Cardiac fibroblast (primary cell): ENCODE results near the gene RTN4RL1.

Experiments
- DNase-seq, 2 donors: peaks; one replicate each; pipeline versions ENCODE4 v3.0.0 to v3.0.0-alpha.2; 2010; ENCODE audit warnings: low read depth in 2 of 2
- H3K4me3 ChIP-seq, 2 donors: replicated peaks in 1 of 2; 1 replicate in 1 of 2; 2 replicates in 1 of 2; pipeline ENCODE4 v1.5.1; 2011; ENCODE audit warnings: low read depth in 2 of 2, low read length in 2 of 2, mild to moderate bottlenecking in 2 of 2, moderate library complexity in 1 of 2
- CTCF ChIP-seq: IDR thresholded peaks from one replicate; pipeline ENCODE4 v1.5.1; 2011; ENCODE audit warnings: low read depth, mild to moderate bottlenecking, low read length, inconsistent platforms

The RTN4RL1 gene

GRCh38 chr17:1931844-1932579, 93.1 kb downstream of the RTN4RL1 start:
- no peak for DNase-seq

GRCh38 chr17:1930337-1930645, 94.8 kb downstream of the RTN4RL1 start:
- no peak for DNase-seq
- no peak overlapping the region for H3K4me3 ChIP-seq
- no peak for TF ChIP-seq CTCF

More at GRCh38 chr17:1931844-1932579, 93.1 kb downstream of the RTN4RL1 start:
- TF ChIP-seq CTCF: no peak
- H3K4me3 ChIP-seq: no peak overlapping the region

GRCh38 chr17:1928976-1929375, 96.2 kb downstream of the RTN4RL1 start:
- no peak overlapping the region for H3K4me3 ChIP-seq
- no peak for TF ChIP-seq CTCF
- no peak for DNase-seq

- no peak for TF ChIP-seq CTCF
- no peak for DNase-seq
- no peak overlapping the region for H3K4me3 ChIP-seq
Measured at GRCh38 chr17:1920948-1921351, 104.2 kb downstream of the RTN4RL1 start.

- no peak overlapping the region for H3K4me3 ChIP-seq
- DNase-seq: no peak
- TF ChIP-seq CTCF: no peak
Measured at GRCh38 chr17:1919201-1919600, 105.9 kb downstream of the RTN4RL1 start.

- no peak overlapping the region for H3K4me3 ChIP-seq
- TF ChIP-seq CTCF: no peak
- DNase-seq: no peak
Measured at GRCh38 chr17:1918346-1919162, 106.6 kb downstream of the RTN4RL1 start.
